GM12878 (cell line): ENCODE data around the gene NAV3. TPM values are rescaled to one million over a fixed set of nuclear protein-coding genes. Genes with fewer than 3 reads are reported as not detected.

Experiments used
- ATAC-seq: fragments of 200-7000 bp; cut with Tn5 transposase; 3 replicates; pipeline ENCODE4 v1.9.1; 2020; ENCODE audit warnings: mild to moderate bottlenecking, moderate library complexity
- BruUV-seq: library from RNA; stranded (reverse); fragments of 400-500 nt; replicated peaks from 2 replicates; lab custom pipeline; 2021; lab: Mats Ljungman, UMichigan
- CTCF ChIA-PET: fragments of 300-600 bp; sonication (Branson Sonifier 250); formaldehyde crosslinking; extraction: SDS; loops from one replicate; lab custom pipeline; 2021; ENCODE audit warnings: inconsistent platforms; lab: Yijun Ruan, JAX
- POLR2A ChIA-PET: fragments of 350-600 bp; formaldehyde crosslinking; extraction: SDS; loops from one replicate; lab custom pipeline; 2021; ENCODE audit warnings: inconsistent platforms; lab: Charles Lee
- RAD21 ChIA-PET: fragments of 300-600 bp; sonication (Branson Sonifier 250); formaldehyde crosslinking; loops from one replicate; lab custom pipeline; 2023; ENCODE audit warnings: antibody characterized with exemption; ENCODE audit not compliant: unreplicated experiment; lab: Charles Lee
- SMC1A ChIA-PET: fragments of 300-600 bp; sonication (Branson Sonifier 250); formaldehyde crosslinking; loops from one replicate; lab custom pipeline; 2023; ENCODE audit not compliant: unreplicated experiment, uncharacterized antibody; lab: Charles Lee
- DNase-seq: peaks from one replicate; pipeline ENCODE4 v3.0.0-alpha.2; 2011; ENCODE audit warnings: low read depth, low spot score
- FAIRE-seq: peaks from 3 replicates; lab custom pipeline; 2011; peaks lifted over from hg19 to GRCh38; lab: Jason Lieb, UNC
- H2AFZ ChIP-seq: 2 replicates; pipeline ENCODE4 v1.6.0; 2011; ENCODE audit warnings: low read depth, low read length, control low read depth; ENCODE audit not compliant: control insufficient read depth
- H3K27ac ChIP-seq: 2 replicates; pipeline ENCODE4 v1.5.1; 2011; ENCODE audit warnings: control low read depth; ENCODE audit not compliant: control insufficient read depth, insufficient read depth
- H3K27me3 ChIP-seq, 2 experiments: replicated peaks in 1 of 2; 2 replicates each; pipeline versions ENCODE4 v1.6.0 to v1.6.1; 2011; ENCODE audit warnings: low read length in 1 of 2; ENCODE audit not compliant: control insufficient read depth in 2 of 2, insufficient read depth in 2 of 2
- H3K36me3 ChIP-seq, 2 experiments: 2 replicates each; pipeline ENCODE4 v1.5.1; 2011; ENCODE audit warnings: low read length in 1 of 2; ENCODE audit not compliant: control insufficient read depth in 2 of 2, insufficient read depth in 2 of 2
- H3K4me1 ChIP-seq: 2 replicates; pipeline ENCODE4 v1.6.1; 2011; ENCODE audit warnings: mild to moderate bottlenecking, low read length, moderate library complexity, mixed read lengths; ENCODE audit not compliant: control insufficient read depth, insufficient read depth
- H3K4me2 ChIP-seq: 2 replicates; pipeline ENCODE4 v1.6.0; 2011; ENCODE audit warnings: control low read depth; ENCODE audit not compliant: control insufficient read depth, insufficient read depth
- H3K4me3 ChIP-seq: fragments of 200-600 bp; sonication (generic); 2 replicates; pipeline ENCODE4 v1.5.1; 2016
- H3K79me2 ChIP-seq: 2 replicates; pipeline ENCODE4 v1.6.0; 2011; ENCODE audit warnings: low read length; ENCODE audit not compliant: control insufficient read depth, insufficient read depth
- H3K9ac ChIP-seq: 2 replicates; pipeline ENCODE4 v1.8.0; 2011; ENCODE audit warnings: low read length, control low read depth, mixed read lengths; ENCODE audit not compliant: control insufficient read depth, insufficient read depth
- H3K9me3 ChIP-seq: replicated peaks from 3 replicates; pipeline ENCODE4 v1.5.1; 2011; ENCODE audit warnings: mild to moderate bottlenecking, low read length; ENCODE audit not compliant: control insufficient read depth, insufficient read depth
- H4K20me1 ChIP-seq: 2 replicates; pipeline ENCODE4 v1.6.0; 2011; ENCODE audit not compliant: control insufficient read depth, insufficient read depth
- ATF7 ChIP-seq: fragments of 450-650 bp; IDR thresholded peaks from 2 replicates; pipeline ENCODE4 v1.6.1; 2016; ENCODE audit warnings: low read depth, mild to moderate bottlenecking
- CEBPZ ChIP-seq: fragments of 150-350 bp; IDR thresholded peaks from 2 replicates; pipeline ENCODE4 v1.6.1; 2016; ENCODE audit warnings: low read depth, low read length
- EGR1 ChIP-seq, 2 experiments: IDR thresholded peaks; 1 replicate in 1 of 2; 2 replicates in 1 of 2; pipeline ENCODE4 v1.6.1; 2011 to 2012; ENCODE audit warnings: low read depth in 2 of 2, low read length in 2 of 2, borderline replicate concordance in 1 of 2, mild to moderate bottlenecking in 1 of 2, moderate library complexity in 1 of 2
- ETV6 ChIP-seq, 2 experiments: fragments of 450-650 bp in 1 of 2; IDR thresholded peaks in 1 of 2; conservative IDR thresholded peaks in 1 of 2; 2 replicates each; pipeline ENCODE4 v1.6.1; 2014; ENCODE audit warnings: antibody characterized with exemption in 1 of 2, borderline replicate concordance in 1 of 2, low read depth in 1 of 2, mild to moderate bottlenecking in 1 of 2, moderate library complexity in 1 of 2
- FOS ChIP-seq: IDR thresholded peaks from 3 replicates; pipeline ENCODE4 v1.6.1; 2011; ENCODE audit warnings: borderline replicate concordance; ENCODE audit not compliant: insufficient read length; ENCODE audit errors: extremely low read depth
- HCFC1 ChIP-seq: fragments of 150-350 bp; IDR thresholded peaks from 2 replicates; pipeline ENCODE4 v1.6.1; 2014; ENCODE audit warnings: low read length
- IRF4 ChIP-seq: IDR thresholded peaks from 2 replicates; pipeline ENCODE4 v1.6.1; 2011; ENCODE audit warnings: low read depth, low read length
- IRF5 ChIP-seq: fragments of 450-650 bp; IDR thresholded peaks from 2 replicates; pipeline ENCODE4 v1.6.1; 2017; ENCODE audit warnings: borderline replicate concordance
- NFXL1 ChIP-seq: fragments of 450-650 bp; IDR thresholded peaks from 2 replicates; pipeline ENCODE4 v1.6.1; 2017; ENCODE audit warnings: antibody characterized with exemption, mild to moderate bottlenecking, borderline replicate concordance
- RELA ChIP-seq: fragments of 450-650 bp; IDR thresholded peaks from 2 replicates; pipeline ENCODE4 v1.8.0; 2014; ENCODE audit warnings: borderline replicate concordance; ENCODE audit not compliant: partially characterized antibody
- SIX5 ChIP-seq: IDR thresholded peaks from 2 replicates; pipeline ENCODE4 v1.6.1; 2011; ENCODE audit warnings: mild to moderate bottlenecking, low read depth, low read length, moderate library complexity; ENCODE audit not compliant: severe bottlenecking
- STAT1 ChIP-seq: fragments of 450-650 bp; conservative IDR thresholded peaks from 2 replicates; pipeline ENCODE4 v1.6.1; 2014; ENCODE audit warnings: antibody characterized with exemption, mild to moderate bottlenecking
- TAF1 ChIP-seq: IDR thresholded peaks from 2 replicates; pipeline ENCODE4 v1.6.1; 2011; ENCODE audit warnings: mild to moderate bottlenecking, low read depth, low read length, borderline replicate concordance
- TARDBP ChIP-seq: IDR thresholded peaks from 2 replicates; pipeline ENCODE4 v1.6.1; 2016; ENCODE audit warnings: borderline replicate concordance
- TCF3 ChIP-seq: IDR thresholded peaks from 2 replicates; pipeline ENCODE4 v1.6.1; 2012; ENCODE audit warnings: low read depth, mild to moderate bottlenecking, low read length, borderline replicate concordance; ENCODE audit not compliant: insufficient read depth
- WGBS: methylation state at CpG from one replicate; pipeline ENCODE4 v1.1.6; 2016; ENCODE audit warnings: low lambda C conversion rate; ENCODE audit not compliant: insufficient replicate concordance, insufficient coverage; ENCODE audit errors: missing lambda C conversion rate; 5-methylcytosine and 5-hydroxymethylcytosine counted together
- in situ Hi-C: fragments of 300-500 bp; cut with MboI; formaldehyde crosslinking; loops from 9 replicates; pipeline ENCODE4 v1.14.3; 2018; ENCODE audit warnings: mixed read lengths
- intact Hi-C: fragments of 100-400 bp; cut with micrococcal nuclease; formaldehyde crosslinking; loops from one replicate; pipeline ENCODE4 v1.14.2; 2022; ENCODE audit not compliant: unreplicated experiment
- polyA plus RNA-seq, 11 experiments: library from polyadenylated mRNA; depleted of rRNA in 4 of 11; unstranded in 6 of 11; stranded (reverse) in 5 of 11; fragments of >200 nt; fragmentation: Nextera tagmentation in 4 of 11; fragmentation: Illumina TruSeq in 1 of 11; extraction: Ambion mirVana in 4 of 11; extraction: Trizol in 1 of 11; gene quantifications; 1 replicate in 1 of 11; 2 replicates in 10 of 11; pipeline versions ENCODE4 v1.2.1 to v1.2.3, GENCODE V29; 2011 to 2016; ENCODE audit warnings: inconsistent platforms in 2 of 11, missing spikeins in 2 of 11, low read depth in 1 of 11
- total RNA-seq, 4 experiments: library from RNA; depleted of rRNA in 3 of 4; stranded (reverse); fragments of >200 nt in 3 of 4; fragmentation: Illumina TruSeq in 1 of 4; extraction: Trizol in 1 of 4; gene quantifications; 2 replicates each; pipeline versions ENCODE4 v1.2.1 to v1.2.3, GENCODE V29; 2013 to 2021
- TF ChIP-seq, protein P1 (sequence below): IDR thresholded peaks from 2 replicates; pipeline ENCODE4 v1.6.1; 2011; ENCODE audit warnings: low read depth, mild to moderate bottlenecking, low read length, moderate library complexity, borderline replicate concordance; ENCODE audit errors: extremely low read depth
- TF ChIP-seq, protein P2 (sequence below): fragments of 450-650 bp; IDR thresholded peaks from 2 replicates; pipeline ENCODE4 v1.6.1; 2014; ENCODE audit warnings: mild to moderate bottlenecking

Gene NAV3
- total and polyA plus RNA-seq, 10 of the 15 experiments (the other 5 are each of a cell fraction or from before 2014, with no cell fraction given) = 0.05 to 0.51 (median 0.22) TPM; not detected in 1

DNA sequence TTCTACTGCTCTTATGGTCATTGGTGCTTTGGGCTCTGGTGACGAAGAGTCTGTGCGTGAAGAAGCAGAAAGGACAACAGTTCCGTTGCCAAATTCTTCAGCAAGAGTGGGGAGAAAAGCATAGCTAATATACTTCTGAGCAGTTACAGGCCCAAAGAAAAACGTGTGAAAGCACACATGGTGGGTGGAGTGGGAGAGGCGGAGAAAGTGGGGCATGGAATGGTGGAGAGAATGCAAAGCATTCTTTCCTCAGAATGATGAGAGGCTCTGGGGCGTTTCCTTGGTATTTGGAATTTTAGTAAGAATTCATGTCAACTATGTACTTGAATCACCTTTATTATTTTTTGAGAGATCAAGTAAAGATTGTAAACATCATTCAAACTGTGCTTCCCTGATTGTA is 396.1 kb downstream of the NAV3 start:
- no peak overlapping the region for H3K9ac ChIP-seq
- in situ Hi-C loops (no loop called here), intact Hi-C loops (loop anchor here (5.0 kb wide), 1 partner anchor 946 kb away; no protein-coding TSS in a partner anchor)
- H4K20me1 ChIP-seq = no peaks in the 10 kb centered on the region
- TF ChIP-seq CEBPZ (no peak), NFXL1 (no peak), ETV6 (conservative IDR thresholded peaks at IDR 0.05 in 1 of 2, IDR thresholded peaks at IDR 0.05 in 1 of 2; ENCODE audit: borderline replicate concordance in 1 of 2, low read depth in 1 of 2) (no peak), EGR1 (IDR thresholded peaks at IDR 0.05; ENCODE audit: borderline replicate concordance in 1 of 2, low read depth in 2 of 2, low read length in 2 of 2) (no peak), ATF7 (no peak), TARDBP (no peak), SIX5 (no peak), STAT1 (no peak), RELA (no peak), TCF3 (no peak), HCFC1 (no peak), IRF4 (no peak), TAF1 (no peak), FOS (no peak), IRF5 (no peak)
- TF ChIP-seq, protein P1, sequence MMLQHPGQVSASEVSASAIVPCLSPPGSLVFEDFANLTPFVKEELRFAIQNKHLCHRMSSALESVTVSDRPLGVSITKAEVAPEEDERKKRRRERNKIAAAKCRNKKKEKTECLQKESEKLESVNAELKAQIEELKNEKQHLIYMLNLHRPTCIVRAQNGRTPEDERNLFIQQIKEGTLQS = no peak
- TF ChIP-seq, protein P2, sequence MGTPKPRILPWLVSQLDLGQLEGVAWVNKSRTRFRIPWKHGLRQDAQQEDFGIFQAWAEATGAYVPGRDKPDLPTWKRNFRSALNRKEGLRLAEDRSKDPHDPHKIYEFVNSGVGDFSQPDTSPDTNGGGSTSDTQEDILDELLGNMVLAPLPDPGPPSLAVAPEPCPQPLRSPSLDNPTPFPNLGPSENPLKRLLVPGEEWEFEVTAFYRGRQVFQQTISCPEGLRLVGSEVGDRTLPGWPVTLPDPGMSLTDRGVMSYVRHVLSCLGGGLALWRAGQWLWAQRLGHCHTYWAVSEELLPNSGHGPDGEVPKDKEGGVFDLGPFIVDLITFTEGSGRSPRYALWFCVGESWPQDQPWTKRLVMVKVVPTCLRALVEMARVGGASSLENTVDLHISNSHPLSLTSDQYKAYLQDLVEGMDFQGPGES = no peak
- BruUV-seq = no TSS peak
- ChIA-PET CTCF (interaction anchor here (1.5 kb wide), 1 partner anchor 46 kb away, joined by 4 read pairs; no protein-coding TSS in a partner anchor), POLR2A (no interaction called here), RAD21 (no interaction called here), SMC1A (interaction anchor here (2.2 kb wide), 1 partner anchor 948 kb away, joined by 6 read pairs; no protein-coding TSS in a partner anchor)
- H3K27me3 ChIP-seq = no peaks in the 10 kb centered on the region; a peak in 1 of 4 replicates
- no peak for ATAC-seq
- no peak for FAIRE-seq
- DNase-seq = no peak
- H3K36me3 ChIP-seq = no peaks in the 10 kb centered on the region
- no peak overlapping the region for H2AFZ ChIP-seq
- H3K4me3 ChIP-seq = no peak overlapping the region
- whole genome bisulfite sequencing = 60% methylated on average over 6 of the region's 6 CpGs
- no peak overlapping the region for H3K27ac ChIP-seq
- no peak overlapping the region for H3K4me2 ChIP-seq
- no peaks in the 10 kb centered on the region for H3K4me1 ChIP-seq
- no peaks in the 10 kb centered on the region; the same call in 2 of the 3 replicates for H3K9me3 ChIP-seq
- no peaks in the 10 kb centered on the region for H3K79me2 ChIP-seq
